Stomach (tissue), 9 donors: Measurements from ENCODE around the gene TCF12. TPM values are rescaled to one million over a fixed set of nuclear protein-coding genes. Genes with fewer than 3 reads are reported as not detected.

ENCODE experiments used
- DNase-seq, 2 donors: peaks; one replicate each; pipeline versions ENCODE4 v3.0.0 to v3.0.0-alpha.2; 2013 to 2019
- H3K27ac ChIP-seq, 5 donors: fragments of 200-600 bp in 4 of 5; sonication (generic) in 4 of 5; one replicate each; pipeline ENCODE4 v1.5.1; 2013 to 2019; ENCODE audit warnings: mild to moderate bottlenecking in 1 of 5, moderate library complexity in 1 of 5
- H3K27me3 ChIP-seq, 3 donors: fragments of 200-600 bp; sonication (generic); one replicate each; pipeline ENCODE4 v1.5.1; 2017 to 2019; ENCODE audit warnings: mixed run types in 1 of 3
- H3K36me3 ChIP-seq, 4 donors: fragments of 200-600 bp; sonication (generic); 1 replicate in 3 of 4; 2 replicates in 1 of 4; pipeline ENCODE4 v1.5.1; 2016 to 2019
- H3K4me1 ChIP-seq, 4 donors: fragments of 200-600 bp; sonication (generic); one replicate each; pipeline ENCODE4 v1.5.1; 2016 to 2019
- H3K4me3 ChIP-seq, 4 donors: fragments of 200-600 bp; sonication (generic) in 3 of 4; one replicate each; pipeline ENCODE4 v1.5.1; 2016 to 2019; ENCODE audit warnings: mild to moderate bottlenecking in 1 of 4
- H3K9me3 ChIP-seq, 4 donors: fragments of 200-600 bp; sonication (generic); one replicate each; pipeline ENCODE4 v1.5.1; 2016 to 2019
- EP300 ChIP-seq: sonication (generic); formaldehyde crosslinking; IDR thresholded peaks from one replicate; pipeline ENCODE4 v1.6.1; 2017; ENCODE audit warnings: antibody characterized with exemption
- POLR2A ChIP-seq, 4 donors: fragments of 450-650 bp; IDR thresholded peaks; one replicate each; pipeline ENCODE4 v1.6.1; 2016; ENCODE audit warnings: antibody characterized with exemption in 4 of 4, control low read depth in 2 of 4, mild to moderate bottlenecking in 1 of 4, moderate library complexity in 1 of 4
- POLR2AphosphoS5 ChIP-seq, 3 donors: sonication (generic); formaldehyde crosslinking; IDR thresholded peaks; one replicate each; pipeline ENCODE4 v1.6.1; 2016; ENCODE audit warnings: antibody characterized with exemption in 3 of 3
- WGBS, 5 donors: extraction: QIAGEN DNeasy Blood & Tissue Kit in 3 of 5; methylation state at CpG; one replicate each; pipeline versions ENCODE4 v1.1.5 to v1.1.7; 2013 to 2018; 5-methylcytosine and 5-hydroxymethylcytosine counted together
- intact Hi-C: fragments of 100-400 bp; cut with DNase I; formaldehyde crosslinking; loops from one replicate; pipeline ENCODE4 v1.15.1; 2023; ENCODE audit warnings: low total_unique reads
- polyA plus RNA-seq, 3 donors: library from polyadenylated mRNA; stranded (reverse); fragments of 200-250 nt; gene quantifications; one replicate each; pipeline ENCODE4 v1.2.3, GENCODE V29; 2013
- total RNA-seq, 5 donors: library from RNA; depleted of rRNA; stranded (reverse); fragments of >200 nt; gene quantifications; one replicate each; pipeline versions ENCODE4 v1.1.0 to v1.2.3, GENCODE V29; 2014 to 2016
- TF ChIP-seq, protein P1 (sequence below), 7 experiments: fragments of 450-650 bp in 4 of 7; fragments of 200-600 bp in 3 of 7; sonication (generic) in 3 of 7; IDR thresholded peaks; one replicate each; pipeline ENCODE4 v1.5.1; 2016 to 2019; ENCODE audit warnings: antibody characterized with exemption in 7 of 7, control low read depth in 2 of 7, mild to moderate bottlenecking in 1 of 7
- donor health status: healthy with polysubstance abuse.
- donor health status: Bipolar disorder and iron deficiency.
- donor health status: healthy.

Gene TCF12
- total and polyA plus RNA-seq, 8 donors, result 11.2 to 462 (median 130) TPM

DNA sequence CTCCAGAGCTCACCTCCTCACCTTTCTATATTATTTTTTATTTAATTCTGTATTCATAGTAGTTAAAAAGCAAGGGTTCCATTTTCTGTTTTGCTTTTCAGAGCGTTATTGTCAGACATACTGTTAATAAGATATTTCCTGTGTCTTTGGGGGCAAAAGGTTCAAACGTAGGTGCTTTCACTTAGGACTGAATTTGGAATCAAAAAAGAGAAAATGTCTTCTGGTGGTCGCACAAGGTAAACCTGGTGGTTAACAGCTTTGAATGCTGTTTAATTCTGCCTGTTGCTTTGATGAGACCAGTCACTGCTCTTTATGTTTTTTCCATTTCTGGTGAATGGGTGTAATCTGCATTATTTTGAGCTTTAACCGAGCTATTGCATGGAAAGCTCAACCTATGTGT lies 212.5 kb downstream of the TCF12 start:
- no peak overlapping the region for H3K27ac ChIP-seq
- TF ChIP-seq EP300 (no peak), POLR2AphosphoS5 (IDR thresholded peaks at IDR 0.05) (no peak), POLR2A (IDR thresholded peaks at IDR 0.05) (no peak)
- TF ChIP-seq, protein P1, sequence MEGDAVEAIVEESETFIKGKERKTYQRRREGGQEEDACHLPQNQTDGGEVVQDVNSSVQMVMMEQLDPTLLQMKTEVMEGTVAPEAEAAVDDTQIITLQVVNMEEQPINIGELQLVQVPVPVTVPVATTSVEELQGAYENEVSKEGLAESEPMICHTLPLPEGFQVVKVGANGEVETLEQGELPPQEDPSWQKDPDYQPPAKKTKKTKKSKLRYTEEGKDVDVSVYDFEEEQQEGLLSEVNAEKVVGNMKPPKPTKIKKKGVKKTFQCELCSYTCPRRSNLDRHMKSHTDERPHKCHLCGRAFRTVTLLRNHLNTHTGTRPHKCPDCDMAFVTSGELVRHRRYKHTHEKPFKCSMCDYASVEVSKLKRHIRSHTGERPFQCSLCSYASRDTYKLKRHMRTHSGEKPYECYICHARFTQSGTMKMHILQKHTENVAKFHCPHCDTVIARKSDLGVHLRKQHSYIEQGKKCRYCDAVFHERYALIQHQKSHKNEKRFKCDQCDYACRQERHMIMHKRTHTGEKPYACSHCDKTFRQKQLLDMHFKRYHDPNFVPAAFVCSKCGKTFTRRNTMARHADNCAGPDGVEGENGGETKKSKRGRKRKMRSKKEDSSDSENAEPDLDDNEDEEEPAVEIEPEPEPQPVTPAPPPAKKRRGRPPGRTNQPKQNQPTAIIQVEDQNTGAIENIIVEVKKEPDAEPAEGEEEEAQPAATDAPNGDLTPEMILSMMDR (IDR thresholded peaks at IDR 0.05), result no peak
- no peaks in the 10 kb centered on the region for H3K27me3 ChIP-seq
- H3K36me3 ChIP-seq, result peaks cover 0 to 4% (median 0%) of the 10 kb centered on the region in 4 donors
- WGBS, 5 donors, result 85 to 93% (median 87%) methylated on average over 4 of the region's 4 CpGs
- H3K9me3 ChIP-seq, result no peaks in the 10 kb centered on the region
- peaks cover 0 to 27% (median 12%) of the 10 kb centered on the region in 4 donors for H3K4me1 ChIP-seq
- no peak for DNase-seq
- intact Hi-C loops, result no loop called here
- H3K4me3 ChIP-seq, result no peak overlapping the region

DNA sequence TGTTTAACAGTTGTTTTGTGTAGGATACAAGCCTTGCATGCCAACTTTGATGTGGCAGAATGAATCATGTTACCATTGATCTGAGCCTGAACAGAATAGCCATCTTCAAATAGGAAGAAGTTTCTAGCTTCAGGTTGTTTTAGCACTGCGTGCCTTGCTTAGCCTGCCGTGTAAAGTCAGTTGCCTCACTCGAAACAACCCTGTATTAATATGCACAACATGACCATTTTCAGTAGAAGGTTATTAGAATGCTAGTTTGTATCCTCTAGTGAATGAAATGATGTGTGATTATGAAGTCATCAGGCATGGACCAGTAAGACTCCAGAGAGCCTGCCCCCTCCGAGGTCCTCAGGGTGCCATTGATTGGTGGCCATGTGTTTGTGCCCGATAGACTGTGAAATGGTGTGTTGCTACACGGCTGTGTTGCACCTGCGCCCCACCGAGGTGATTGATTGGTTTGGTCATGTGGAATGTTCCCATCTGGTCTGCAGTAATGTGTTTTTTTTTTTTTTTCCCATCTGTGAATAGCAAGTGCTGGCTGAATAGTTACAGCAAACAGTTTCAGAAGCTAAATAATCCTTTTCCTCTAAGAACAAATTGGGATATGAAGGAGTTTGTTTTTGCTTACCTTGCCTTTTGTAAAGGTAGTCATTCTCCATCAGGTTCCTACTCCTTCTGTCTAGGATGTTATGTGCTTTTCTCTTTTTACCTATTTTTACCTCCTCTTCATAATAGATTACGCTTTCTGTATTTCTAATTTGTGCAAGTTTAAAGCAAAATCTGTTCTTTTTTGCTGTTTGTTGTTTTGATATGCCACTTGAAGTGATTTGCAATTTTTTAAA lies 214.9 kb downstream of the TCF12 start:
- WGBS, 5 donors, result 67 to 83% (median 72%) methylated on average over 9 of the region's 9 CpGs
- H3K4me3 ChIP-seq, result no peak overlapping the region
- no peak overlapping the region for H3K27ac ChIP-seq
- no peaks in the 10 kb centered on the region for H3K9me3 ChIP-seq
- H3K4me1 ChIP-seq, result peaks cover 0 to 36% (median 15%) of the 10 kb centered on the region in 4 donors
- H3K27me3 ChIP-seq, result no peaks in the 10 kb centered on the region
- peaks cover 0 to 4% (median 0%) of the 10 kb centered on the region in 4 donors for H3K36me3 ChIP-seq
- TF ChIP-seq, protein P1 (IDR thresholded peaks at IDR 0.05), result no peak
- no peak for TF ChIP-seq POLR2AphosphoS5 (IDR thresholded peaks at IDR 0.05)
- TF ChIP-seq POLR2A (IDR thresholded peaks at IDR 0.05), result no peak
- TF ChIP-seq EP300, result no peak
- DNase-seq, result peak in 1 of 2 donors; percentile 85
- intact Hi-C loops, result no loop called here

DNA sequence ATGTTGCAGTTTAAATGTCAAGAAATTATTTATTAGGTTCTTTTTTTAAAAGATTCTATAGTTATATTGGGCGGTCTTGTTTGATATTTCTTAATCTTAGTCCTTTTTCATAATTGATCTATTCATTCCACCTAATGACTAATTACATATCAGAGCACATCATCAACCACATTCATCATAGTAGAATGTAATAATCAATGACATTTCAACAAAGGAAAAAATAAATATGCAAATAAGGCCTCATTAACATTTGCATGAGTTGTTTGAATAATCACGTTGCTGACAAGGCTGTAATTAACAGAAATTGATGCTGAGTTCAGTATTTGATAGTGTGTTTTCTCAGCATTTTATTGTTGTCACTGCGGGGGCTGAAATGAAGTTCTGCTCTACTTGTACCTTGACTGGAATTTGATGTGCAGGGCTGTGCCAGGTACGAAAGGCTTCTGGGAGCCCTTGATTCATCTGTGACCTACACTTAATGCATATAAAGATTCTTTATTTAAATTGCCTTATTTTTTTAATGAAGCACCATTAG lies 215.7 kb downstream of the TCF12 start:
- Histone ChIP-seq H3K36me3 (peaks cover 0 to 2% (median 0%) of the 10 kb centered on the region in 4 donors), H3K4me3 (no peak overlapping the region), H3K27me3 (no peaks in the 10 kb centered on the region), H3K4me1 (peaks cover 0 to 36% (median 15%) of the 10 kb centered on the region in 4 donors), H3K9me3 (no peaks in the 10 kb centered on the region), H3K27ac (no peak overlapping the region)
- DNase-seq, result no peak
- 82 to 88% (median 83%) methylated on average over 4 of the region's 4 CpGs for WGBS, 5 donors
- TF ChIP-seq POLR2A (IDR thresholded peaks at IDR 0.05), result no peak
- TF ChIP-seq, protein P1 (IDR thresholded peaks at IDR 0.05), result no peak
- no peak for TF ChIP-seq POLR2AphosphoS5 (IDR thresholded peaks at IDR 0.05)
- TF ChIP-seq EP300, result no peak
- intact Hi-C loops, result no loop called here

DNA sequence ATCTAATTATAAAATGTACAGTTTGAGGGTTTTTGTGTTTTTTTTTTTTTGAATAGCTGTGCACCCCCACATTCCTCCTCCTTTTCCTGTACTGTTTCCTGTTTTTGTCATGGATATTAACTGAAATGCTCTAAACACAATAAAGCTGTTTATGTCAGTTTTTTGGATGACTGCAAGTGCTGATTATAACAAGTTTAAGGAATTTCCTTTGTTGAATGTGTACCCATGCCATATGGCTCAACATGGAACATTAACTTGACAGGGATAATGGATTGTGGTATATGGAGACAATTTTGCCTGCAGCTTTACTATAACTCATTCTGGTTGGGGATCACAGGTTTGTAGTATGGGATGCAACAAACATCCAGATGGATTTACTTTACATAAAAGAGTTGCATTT lies 216.4 kb downstream of the TCF12 start:
- DNase-seq, result peak in 1 of 2 donors; percentile 51
- Histone ChIP-seq H3K4me3 (no peak overlapping the region), H3K27ac (no peak overlapping the region), H3K4me1 (peaks cover 0 to 36% (median 15%) of the 10 kb centered on the region in 4 donors), H3K36me3 (no peaks in the 10 kb centered on the region), H3K27me3 (no peaks in the 10 kb centered on the region), H3K9me3 (no peaks in the 10 kb centered on the region)
- intact Hi-C loops, result no loop called here
- TF ChIP-seq EP300, result no peak
- TF ChIP-seq, protein P1 (IDR thresholded peaks at IDR 0.05), result no peak
- no peak for TF ChIP-seq POLR2A (IDR thresholded peaks at IDR 0.05)
- no peak for TF ChIP-seq POLR2AphosphoS5 (IDR thresholded peaks at IDR 0.05)
